ENCODE data around the gene GNAT3.

GNAT3 gene
- total RNA-seq, result 0 reads per million in 3 donors

DNA sequence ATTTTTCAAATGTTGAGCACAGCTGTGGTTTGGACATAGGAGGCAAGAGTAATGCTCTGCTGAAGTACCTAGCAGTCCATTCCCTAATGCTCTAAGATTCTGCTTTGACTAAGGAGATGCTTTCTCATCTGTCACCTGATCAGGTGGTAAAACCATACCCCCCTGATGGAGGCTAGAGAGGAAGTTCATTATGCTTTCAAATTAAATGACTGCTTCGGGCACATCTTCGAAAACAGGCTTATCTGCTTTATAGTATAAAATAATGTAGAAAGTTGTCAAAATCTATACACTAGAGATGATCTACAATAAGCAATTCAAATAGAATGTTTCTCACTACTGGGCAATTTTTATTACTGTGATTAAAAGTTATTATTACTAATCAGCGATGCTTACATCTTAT lies at the start of gene GNAT3:
Gene GNAT3, minus strand, starts transcription at position 101 of the 400 bp plus-strand sequence. CDS start 138 bp downstream, outside the sequence.
- H3K4me1 ChIP-seq (ENCODE audit: control insufficient read depth, insufficient read depth, low read length, poor library complexity, severe bottlenecking), result no peaks in the 10 kb centered on the region
- DNase-seq, result no peak
- no peak within 1 kb of the TSS for H3K4me3 ChIP-seq (ENCODE audit: insufficient read depth, low read depth, low read length, poor library complexity, severe bottlenecking)
- H3K9me3 ChIP-seq (ENCODE audit: control insufficient read depth, low read length), result no peaks in the 10 kb centered on the region
- no peaks in the 10 kb centered on the region for H3K36me3 ChIP-seq (ENCODE audit: control insufficient read depth, insufficient read depth, low read length)
- H3K27ac ChIP-seq (ENCODE audit: insufficient read depth, low read length, poor library complexity, severe bottlenecking), result no peak within 1 kb of the TSS
- no peaks in the 10 kb centered on the region for H3K27me3 ChIP-seq (replicated peaks; ENCODE audit: control insufficient read depth, insufficient read depth, low read length, poor library complexity, severe bottlenecking)

DNA sequence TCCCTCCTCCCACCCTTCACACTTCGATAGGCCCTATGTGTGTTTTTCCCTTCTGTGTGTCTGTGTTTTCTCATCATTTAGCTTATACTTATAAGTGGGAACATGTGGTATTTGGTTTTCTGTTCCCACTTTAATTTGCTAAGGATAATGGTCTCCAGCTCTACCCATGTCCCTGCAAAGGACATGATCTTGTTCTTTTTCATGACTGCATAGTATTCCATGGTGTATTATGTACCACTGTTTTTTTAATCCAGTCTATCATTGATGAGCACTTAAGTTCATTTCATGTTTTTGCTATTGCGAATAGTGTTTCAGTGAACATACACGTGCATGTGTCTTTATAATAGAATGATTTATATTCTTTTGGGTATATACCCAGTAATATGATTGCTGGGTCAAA lies 46.3 kb upstream of the GNAT3 start:
- DNase-seq, result no peak
- no peaks in the 10 kb centered on the region for H3K4me1 ChIP-seq (ENCODE audit: control insufficient read depth, insufficient read depth, low read length, poor library complexity, severe bottlenecking)
- no peaks in the 10 kb centered on the region for H3K9me3 ChIP-seq (ENCODE audit: control insufficient read depth, low read length)

DNA sequence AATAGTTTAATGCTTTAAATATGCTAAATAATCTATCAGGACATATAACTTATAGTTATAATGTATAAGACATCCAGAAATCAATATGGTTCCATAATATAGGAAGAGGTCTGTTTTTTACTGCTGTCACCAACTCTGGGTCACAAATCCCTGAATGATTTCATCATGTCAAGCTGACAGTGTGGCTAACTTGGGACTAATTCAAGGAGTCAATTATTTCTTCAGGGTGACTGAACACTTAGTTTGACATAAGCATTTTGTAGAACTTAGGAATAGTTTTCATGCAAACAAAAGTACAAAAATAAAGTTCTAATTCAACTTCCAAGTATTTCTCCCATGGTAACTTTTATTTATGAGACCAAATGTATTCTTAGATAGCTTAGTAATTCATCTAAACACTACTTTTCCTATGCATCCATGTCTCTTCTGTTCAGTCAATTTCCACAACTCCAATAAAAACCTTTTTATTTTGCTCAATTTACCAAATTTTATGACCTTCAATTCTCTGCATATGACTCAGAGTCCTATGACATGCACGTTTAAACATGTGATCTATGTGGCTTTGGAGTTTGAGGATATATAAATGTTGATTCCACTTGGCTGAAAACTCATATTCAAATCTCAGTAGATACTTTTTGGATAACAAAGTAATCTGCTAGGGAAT lies 40.3 kb upstream of the GNAT3 start:
- H3K4me1 ChIP-seq (ENCODE audit: control insufficient read depth, insufficient read depth, low read length, poor library complexity, severe bottlenecking), result no peaks in the 10 kb centered on the region
- no peaks in the 10 kb centered on the region for H3K27me3 ChIP-seq (replicated peaks; ENCODE audit: control insufficient read depth, insufficient read depth, low read length, poor library complexity, severe bottlenecking)
- no peaks in the 10 kb centered on the region for H3K36me3 ChIP-seq (ENCODE audit: control insufficient read depth, insufficient read depth, low read length)
- H3K27ac ChIP-seq (ENCODE audit: insufficient read depth, low read length, poor library complexity, severe bottlenecking), result no peak overlapping the region
- no peaks in the 10 kb centered on the region for H3K9me3 ChIP-seq (ENCODE audit: control insufficient read depth, low read length)
- H3K4me3 ChIP-seq (ENCODE audit: insufficient read depth, low read depth, low read length, poor library complexity, severe bottlenecking), result no peak overlapping the region
- no peak for DNase-seq

More for the DNA sequence above, 46.3 kb upstream of the GNAT3 start:
- H3K4me3 ChIP-seq (ENCODE audit: insufficient read depth, low read depth, low read length, poor library complexity, severe bottlenecking), result no peak overlapping the region
- no peaks in the 10 kb centered on the region for H3K27me3 ChIP-seq (replicated peaks; ENCODE audit: control insufficient read depth, insufficient read depth, low read length, poor library complexity, severe bottlenecking)
- no peak overlapping the region for H3K27ac ChIP-seq (ENCODE audit: insufficient read depth, low read length, poor library complexity, severe bottlenecking)
- no peaks in the 10 kb centered on the region for H3K36me3 ChIP-seq (ENCODE audit: control insufficient read depth, insufficient read depth, low read length)

DNA sequence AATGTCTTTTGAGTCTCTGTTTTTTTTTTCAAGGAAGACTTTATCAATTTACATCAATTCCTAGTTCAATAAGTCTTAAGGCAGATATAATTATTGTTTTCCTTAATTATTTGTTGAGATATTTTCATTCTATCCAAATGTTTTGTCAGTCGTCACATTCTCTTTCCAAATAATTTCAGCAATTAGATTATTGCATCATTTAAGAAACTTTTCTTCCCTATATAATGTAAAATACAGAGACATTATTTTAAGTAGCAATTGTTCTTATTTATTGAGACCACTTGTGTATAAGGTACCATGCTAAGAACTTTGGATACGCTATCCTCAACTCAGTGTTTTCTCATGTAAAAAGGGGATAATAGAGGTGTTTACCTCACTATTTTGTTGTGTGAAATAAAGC lies 38.1 kb upstream of the GNAT3 start:
- Histone ChIP-seq H3K27ac (ENCODE audit: insufficient read depth, low read length, poor library complexity, severe bottlenecking) (no peak overlapping the region), H3K9me3 (ENCODE audit: control insufficient read depth, low read length) (no peaks in the 10 kb centered on the region), H3K4me3 (ENCODE audit: insufficient read depth, low read depth, low read length, poor library complexity, severe bottlenecking) (no peak overlapping the region), H3K36me3 (ENCODE audit: control insufficient read depth, insufficient read depth, low read length) (no peaks in the 10 kb centered on the region), H3K4me1 (ENCODE audit: control insufficient read depth, insufficient read depth, low read length, poor library complexity, severe bottlenecking) (no peaks in the 10 kb centered on the region), H3K27me3 (replicated peaks; ENCODE audit: control insufficient read depth, insufficient read depth, low read length, poor library complexity, severe bottlenecking) (no peaks in the 10 kb centered on the region)
- no peak for DNase-seq

DNA sequence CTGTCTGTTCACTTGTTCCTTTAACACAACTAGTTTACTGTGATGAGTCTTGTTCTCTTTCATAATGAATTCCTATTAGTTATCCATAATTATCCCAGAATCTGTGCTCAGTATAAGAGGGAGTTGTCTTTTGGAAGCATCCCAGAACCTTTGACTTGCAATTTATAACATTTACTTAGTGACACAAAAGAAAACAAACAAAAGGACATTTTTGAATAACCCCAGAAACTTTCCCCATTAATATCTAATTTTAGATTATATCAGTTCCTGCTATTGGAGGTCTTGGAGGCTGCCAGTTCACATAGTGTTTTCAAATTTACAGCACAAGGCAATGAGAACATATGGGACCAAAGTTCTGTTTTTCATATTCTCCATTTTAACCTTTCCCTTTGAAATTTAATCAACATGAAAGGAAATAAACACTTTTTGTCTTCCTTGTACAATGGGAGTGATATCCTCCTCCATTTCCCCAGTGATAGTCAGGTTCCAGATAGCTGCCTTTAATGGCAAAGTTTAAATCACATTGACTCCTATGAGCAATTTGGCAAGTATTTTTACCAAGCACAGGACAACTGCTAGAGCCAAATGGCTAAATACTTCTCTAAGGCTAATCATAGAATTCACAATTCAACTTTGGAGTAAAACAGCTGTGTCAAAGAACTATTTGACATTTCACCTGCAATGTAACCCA lies 37.1 kb upstream of the GNAT3 start:
- no peaks in the 10 kb centered on the region for H3K4me1 ChIP-seq (ENCODE audit: control insufficient read depth, insufficient read depth, low read length, poor library complexity, severe bottlenecking)
- H3K9me3 ChIP-seq (ENCODE audit: control insufficient read depth, low read length), result no peaks in the 10 kb centered on the region
- no peak overlapping the region for H3K4me3 ChIP-seq (ENCODE audit: insufficient read depth, low read depth, low read length, poor library complexity, severe bottlenecking)
- no peaks in the 10 kb centered on the region for H3K36me3 ChIP-seq (ENCODE audit: control insufficient read depth, insufficient read depth, low read length)
- H3K27ac ChIP-seq (ENCODE audit: insufficient read depth, low read length, poor library complexity, severe bottlenecking), result no peak overlapping the region
- no peaks in the 10 kb centered on the region for H3K27me3 ChIP-seq (replicated peaks; ENCODE audit: control insufficient read depth, insufficient read depth, low read length, poor library complexity, severe bottlenecking)
- DNase-seq, result no peak

DNA sequence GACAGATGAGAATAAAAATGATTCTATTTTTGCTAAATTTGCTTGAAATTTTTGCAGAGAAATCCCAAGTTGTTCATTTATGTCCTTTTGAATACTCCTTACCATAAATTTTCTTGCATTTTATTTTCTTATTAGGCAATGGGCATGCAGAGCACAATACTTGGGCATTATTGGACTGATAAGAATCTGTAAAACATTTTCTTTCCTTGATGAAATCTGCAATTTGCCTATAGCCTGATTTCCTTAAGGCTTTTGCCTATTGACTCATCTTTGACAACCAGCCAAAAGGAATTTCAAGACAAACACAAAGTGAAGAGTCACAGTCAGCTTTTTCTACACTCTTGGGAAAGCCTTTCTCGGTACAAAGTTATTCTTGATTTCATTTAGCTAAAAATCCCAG lies 30.5 kb upstream of the GNAT3 start:
- no peak for DNase-seq

DNA sequence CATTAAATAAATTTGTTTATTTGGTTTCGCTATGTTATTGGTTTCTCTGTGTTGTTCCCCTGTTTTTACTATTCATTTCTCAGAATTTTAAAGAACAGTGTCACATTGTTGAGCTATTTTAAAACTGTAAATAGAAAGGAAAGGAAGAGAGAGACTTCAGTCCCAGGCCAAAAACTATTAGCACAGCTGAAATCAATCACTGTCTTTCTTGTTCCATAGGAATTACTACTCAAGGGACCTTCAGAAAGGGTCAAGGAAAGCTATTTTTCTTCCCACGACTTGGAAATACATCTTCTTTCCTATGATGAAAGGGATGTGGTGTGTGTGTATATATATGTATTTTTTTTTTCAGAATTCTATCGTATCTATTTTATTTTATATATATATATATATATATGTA lies 29.0 kb upstream of the GNAT3 start:
- H3K27ac ChIP-seq (ENCODE audit: insufficient read depth, low read length, poor library complexity, severe bottlenecking), result no peak overlapping the region
- H3K4me1 ChIP-seq (ENCODE audit: control insufficient read depth, insufficient read depth, low read length, poor library complexity, severe bottlenecking), result no peaks in the 10 kb centered on the region
- no peaks in the 10 kb centered on the region for H3K9me3 ChIP-seq (ENCODE audit: control insufficient read depth, low read length)
- H3K27me3 ChIP-seq (replicated peaks; ENCODE audit: control insufficient read depth, insufficient read depth, low read length, poor library complexity, severe bottlenecking), result no peaks in the 10 kb centered on the region
- no peak for DNase-seq
- H3K36me3 ChIP-seq (ENCODE audit: control insufficient read depth, insufficient read depth, low read length), result no peaks in the 10 kb centered on the region
- H3K4me3 ChIP-seq (ENCODE audit: insufficient read depth, low read depth, low read length, poor library complexity, severe bottlenecking), result no peak overlapping the region

More for the DNA sequence above, 30.5 kb upstream of the GNAT3 start:
- no peaks in the 10 kb centered on the region for H3K36me3 ChIP-seq (ENCODE audit: control insufficient read depth, insufficient read depth, low read length)
- no peaks in the 10 kb centered on the region for H3K9me3 ChIP-seq (ENCODE audit: control insufficient read depth, low read length)
- no peaks in the 10 kb centered on the region for H3K4me1 ChIP-seq (ENCODE audit: control insufficient read depth, insufficient read depth, low read length, poor library complexity, severe bottlenecking)
- no peak overlapping the region for H3K27ac ChIP-seq (ENCODE audit: insufficient read depth, low read length, poor library complexity, severe bottlenecking)
- no peak overlapping the region for H3K4me3 ChIP-seq (ENCODE audit: insufficient read depth, low read depth, low read length, poor library complexity, severe bottlenecking)
- no peaks in the 10 kb centered on the region for H3K27me3 ChIP-seq (replicated peaks; ENCODE audit: control insufficient read depth, insufficient read depth, low read length, poor library complexity, severe bottlenecking)

DNA sequence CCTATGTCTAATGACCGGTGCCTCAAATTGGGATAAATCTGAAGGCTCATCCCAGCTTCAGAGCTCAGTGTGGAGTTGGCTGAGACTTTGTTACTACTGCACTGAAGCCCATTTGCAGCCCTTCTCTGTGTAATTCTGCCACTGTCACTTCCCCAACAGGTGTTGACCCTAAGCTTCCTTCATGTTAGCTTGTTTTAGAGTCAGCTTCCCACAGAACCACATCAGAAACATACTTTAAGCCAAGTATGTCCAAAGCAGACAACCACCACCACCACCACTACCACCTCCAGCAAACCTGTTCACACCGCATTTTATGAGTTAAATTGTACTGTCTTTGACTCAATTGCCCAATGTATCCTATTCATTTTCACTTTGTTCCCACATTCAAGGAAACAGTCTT lies 25.2 kb upstream of the GNAT3 start:
- no peak overlapping the region for H3K27ac ChIP-seq (ENCODE audit: insufficient read depth, low read length, poor library complexity, severe bottlenecking)
- no peak for DNase-seq
- no peak overlapping the region for H3K4me3 ChIP-seq (ENCODE audit: insufficient read depth, low read depth, low read length, poor library complexity, severe bottlenecking)
- H3K36me3 ChIP-seq (ENCODE audit: control insufficient read depth, insufficient read depth, low read length), result no peaks in the 10 kb centered on the region
- H3K4me1 ChIP-seq (ENCODE audit: control insufficient read depth, insufficient read depth, low read length, poor library complexity, severe bottlenecking), result no peaks in the 10 kb centered on the region
- no peaks in the 10 kb centered on the region for H3K27me3 ChIP-seq (replicated peaks; ENCODE audit: control insufficient read depth, insufficient read depth, low read length, poor library complexity, severe bottlenecking)
- no peaks in the 10 kb centered on the region for H3K9me3 ChIP-seq (ENCODE audit: control insufficient read depth, low read length)

DNA sequence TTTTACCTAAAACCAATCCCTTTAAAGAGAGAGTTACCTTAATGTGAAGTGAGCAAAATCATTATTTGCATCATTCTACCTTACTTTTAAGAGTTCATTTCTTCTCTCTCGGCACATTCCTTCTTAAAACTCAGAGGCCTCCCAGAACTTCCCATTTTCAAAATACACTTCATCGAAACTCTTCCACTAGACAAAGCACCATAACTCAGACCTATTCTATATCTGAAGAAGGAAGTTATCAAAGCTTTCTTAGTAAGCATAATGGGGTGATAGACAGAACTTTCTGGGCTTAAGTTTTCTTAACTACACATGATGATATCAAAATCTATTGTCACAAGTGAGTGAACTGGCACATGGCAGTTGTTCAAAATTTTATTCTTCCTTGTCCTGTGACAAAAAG lies 24.6 kb upstream of the GNAT3 start:
- DNase-seq, result no peak
- H3K9me3 ChIP-seq (ENCODE audit: control insufficient read depth, low read length), result no peaks in the 10 kb centered on the region
- no peak overlapping the region for H3K4me3 ChIP-seq (ENCODE audit: insufficient read depth, low read depth, low read length, poor library complexity, severe bottlenecking)
- no peaks in the 10 kb centered on the region for H3K27me3 ChIP-seq (replicated peaks; ENCODE audit: control insufficient read depth, insufficient read depth, low read length, poor library complexity, severe bottlenecking)
- no peaks in the 10 kb centered on the region for H3K4me1 ChIP-seq (ENCODE audit: control insufficient read depth, insufficient read depth, low read length, poor library complexity, severe bottlenecking)
- no peaks in the 10 kb centered on the region for H3K36me3 ChIP-seq (ENCODE audit: control insufficient read depth, insufficient read depth, low read length)
- no peak overlapping the region for H3K27ac ChIP-seq (ENCODE audit: insufficient read depth, low read length, poor library complexity, severe bottlenecking)

DNA sequence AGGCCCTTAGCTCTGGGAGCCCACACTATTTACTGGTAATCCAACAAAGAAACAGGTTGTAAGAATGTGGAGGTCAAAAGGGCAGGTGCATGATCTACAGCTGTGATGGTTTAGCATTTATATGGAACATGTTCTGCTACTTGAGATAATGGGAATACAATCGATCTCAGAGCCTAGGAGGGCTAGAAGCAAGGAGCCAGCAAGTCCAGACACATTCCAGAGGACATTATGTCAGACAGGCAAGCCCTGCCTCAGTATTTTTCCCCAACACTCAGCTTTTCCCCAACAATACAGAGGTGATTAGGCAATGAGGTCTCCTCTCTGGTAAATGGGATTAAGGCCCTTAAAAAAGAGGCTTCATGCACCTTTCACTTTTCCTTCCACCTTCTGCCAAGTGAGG lies 21.4 kb upstream of the GNAT3 start:
- DNase-seq, result no peak

More for the DNA sequence above, 21.4 kb upstream of the GNAT3 start:
- H3K4me3 ChIP-seq (ENCODE audit: insufficient read depth, low read depth, low read length, poor library complexity, severe bottlenecking), result no peak overlapping the region
- no peaks in the 10 kb centered on the region for H3K4me1 ChIP-seq (ENCODE audit: control insufficient read depth, insufficient read depth, low read length, poor library complexity, severe bottlenecking)
- H3K9me3 ChIP-seq (ENCODE audit: control insufficient read depth, low read length), result no peaks in the 10 kb centered on the region
- no peaks in the 10 kb centered on the region for H3K27me3 ChIP-seq (replicated peaks; ENCODE audit: control insufficient read depth, insufficient read depth, low read length, poor library complexity, severe bottlenecking)
- no peak overlapping the region for H3K27ac ChIP-seq (ENCODE audit: insufficient read depth, low read length, poor library complexity, severe bottlenecking)
- H3K36me3 ChIP-seq (ENCODE audit: control insufficient read depth, insufficient read depth, low read length), result no peaks in the 10 kb centered on the region
